NCI-H2107 treated with DMSO at 0.1 percent for 48 hours (cell line): ENCODE results near the gene CDC23.
"Not testable (repeated sequence)": the region's sequence is repeated elsewhere in the genome, so short reads cannot be mapped to it uniquely, and the experiment has no call there.

Source experiments
- DNase-seq: peaks from one replicate; lab custom pipeline; 2025; ENCODE audit not compliant: unreplicated experiment; lab: John Stamatoyannopoulos, UW

Gene CDC23

GRCh38 chr5:138216799-138217198 lies 3.7 kb upstream of the CDC23 start:
- no peak for DNase-seq

DNA sequence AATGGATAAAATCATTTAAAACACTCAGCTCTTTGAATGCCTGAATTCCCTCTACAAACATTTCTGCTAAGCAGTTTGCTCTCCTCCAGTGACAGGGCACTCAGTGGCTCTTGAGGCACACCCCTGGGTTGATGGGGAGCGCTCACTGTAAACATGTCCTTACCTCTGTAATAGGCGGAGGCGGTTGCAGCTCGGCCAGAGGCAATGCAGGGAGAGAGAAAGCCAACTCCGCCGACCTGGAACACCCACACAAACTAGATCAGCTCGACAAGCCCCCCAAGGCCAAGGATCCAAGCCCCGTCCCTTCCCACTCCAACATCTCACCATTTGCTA lies 329 bp downstream of the CDC23 start:
- no peak for DNase-seq

GRCh38 chr5:138210985-138211384 lies 2.1 kb downstream of the CDC23 start:
- no peak for DNase-seq

DNA sequence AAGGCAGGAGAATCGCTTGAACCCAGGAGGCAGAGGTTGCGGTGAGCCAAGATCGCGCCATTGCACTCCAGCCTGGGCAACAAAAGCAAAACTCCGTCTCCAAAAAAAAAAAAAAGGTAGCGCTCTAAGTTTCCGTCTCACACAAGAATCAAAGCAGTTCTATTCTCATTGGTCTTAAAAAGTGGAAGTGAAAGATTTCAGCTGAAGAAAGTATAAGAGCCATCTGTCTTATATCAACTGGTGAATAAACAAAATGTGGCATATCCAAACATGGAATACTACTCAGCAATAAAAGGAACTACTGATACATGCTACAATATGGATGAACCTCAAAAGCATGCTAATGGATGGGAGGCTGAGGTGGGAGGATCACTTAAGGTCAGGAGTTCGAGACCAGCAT lies 19.3 kb downstream of the CDC23 start:
- not testable (repeated sequence) for DNase-seq

GRCh38 chr5:138192826-138193225 lies 20.3 kb downstream of the CDC23 start:
- no peak for DNase-seq

DNA sequence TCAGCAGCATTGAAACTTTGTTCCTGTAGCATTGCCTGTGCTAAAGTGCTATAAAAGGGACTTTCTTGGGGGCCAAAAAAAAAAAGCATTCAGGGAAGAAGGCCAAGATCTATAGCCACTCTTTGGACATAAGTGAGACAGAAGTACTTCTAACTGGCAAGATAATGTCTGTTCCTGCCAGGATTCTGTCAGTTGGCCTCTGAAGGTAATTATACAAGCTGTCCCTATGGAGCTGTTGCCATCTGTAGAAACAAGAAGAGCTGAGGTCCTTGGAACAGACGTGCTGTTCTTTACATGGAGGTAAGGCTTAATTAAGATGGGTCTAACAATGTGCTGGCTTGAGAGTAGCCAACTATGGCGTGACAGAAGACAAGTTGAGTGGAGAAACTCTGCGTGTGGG lies 24.5 kb downstream of the CDC23 start:
- no peak for DNase-seq

- no peak for DNase-seq
These were observed 27.1 kb downstream of the CDC23 start for GRCh38 chr5:138186002-138186447.

GRCh38 chr5:138182808-138183207 lies 30.3 kb downstream of the CDC23 start:
- DNase-seq = no peak

DNA sequence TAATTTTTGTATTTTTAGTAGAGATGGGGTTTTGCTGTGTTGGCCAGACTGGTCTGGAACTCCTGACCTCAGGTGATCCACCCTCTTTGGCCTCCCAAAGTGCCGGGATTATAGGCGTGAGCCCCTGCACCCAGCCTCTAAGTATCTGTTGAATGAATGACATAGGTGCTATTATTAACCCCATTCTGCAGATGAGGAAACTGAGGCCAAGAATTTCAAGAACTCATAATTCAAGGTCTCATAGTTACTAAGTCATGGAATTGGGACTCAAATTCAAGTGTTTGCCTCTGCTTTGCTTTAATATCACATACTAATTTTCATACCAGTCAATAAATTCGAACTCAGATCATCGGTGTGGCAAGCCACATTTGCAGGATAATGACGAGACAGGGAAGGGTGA lies 32.3 kb downstream of the CDC23 start:
- DNase-seq = no peak

- DNase-seq = peak; percentile 7
These were observed 32.8 kb downstream of the CDC23 start for GRCh38 chr5:138180183-138180782.

DNA sequence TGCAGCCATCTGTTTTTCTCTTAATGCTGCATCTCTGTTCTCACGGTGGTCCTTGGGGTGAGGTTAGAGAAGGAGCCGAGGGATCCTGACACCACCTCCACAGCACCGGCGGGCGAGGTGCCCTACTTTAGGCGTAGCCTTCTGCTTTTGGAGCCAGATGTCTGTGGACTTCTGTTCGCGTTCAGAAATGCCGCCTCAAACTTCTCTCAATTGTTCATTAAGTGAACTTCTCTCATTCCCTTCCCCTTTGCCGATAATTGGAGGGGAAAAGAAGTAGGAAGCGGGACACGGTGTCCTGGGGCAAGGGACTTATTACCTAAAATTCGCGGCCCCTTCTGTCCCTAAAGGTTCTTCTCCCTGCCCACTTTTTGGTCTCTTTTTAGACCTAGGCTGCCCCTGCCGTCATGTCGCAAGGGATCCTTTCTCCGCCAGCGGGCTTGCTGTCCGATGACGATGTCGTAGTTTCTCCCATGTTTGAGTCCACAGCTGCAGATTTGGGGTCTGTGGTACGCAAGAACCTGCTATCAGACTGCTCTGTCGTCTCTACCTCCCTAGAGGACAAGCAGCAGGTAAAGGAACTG lies 33.8 kb downstream of the CDC23 start:
- DNase-seq = no peak

DNA sequence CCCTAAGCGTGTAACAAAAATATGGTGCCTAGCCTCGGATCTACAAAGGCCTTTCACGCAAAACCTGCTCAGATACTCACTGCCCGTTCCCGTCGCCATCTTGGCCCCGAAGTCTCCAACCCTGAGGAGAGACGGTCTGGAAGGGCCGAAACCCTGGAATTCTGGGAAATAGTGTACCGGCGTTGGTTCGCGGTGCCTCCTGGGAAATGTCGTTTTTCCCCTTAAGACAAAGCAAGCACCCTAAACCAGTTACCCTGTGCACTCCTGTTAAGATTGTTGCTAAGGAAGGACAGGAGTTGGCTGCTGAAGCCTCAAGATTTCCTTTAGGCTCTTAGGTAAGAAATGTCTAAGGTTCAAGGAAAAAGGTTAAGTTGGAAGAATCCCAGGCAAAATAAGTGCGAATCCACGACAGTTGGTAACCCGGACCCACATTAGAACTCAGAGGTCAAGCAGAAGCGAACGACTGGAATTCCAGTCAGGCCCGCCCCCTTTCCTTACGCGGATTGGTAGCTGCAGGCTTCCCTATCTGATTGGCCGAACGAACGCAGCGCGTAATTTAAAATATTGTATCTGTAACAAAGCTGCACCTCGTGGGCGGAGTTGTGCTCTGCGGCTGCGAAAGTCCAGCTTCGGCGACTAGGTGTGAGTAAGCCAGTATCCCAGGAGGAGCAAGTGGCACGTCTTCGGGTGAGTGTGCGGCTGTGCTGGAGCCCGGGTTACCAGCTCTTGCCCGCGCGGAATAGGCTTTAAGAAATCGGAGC lies 34.4 kb downstream of the CDC23 start, which contains the start of the genes BRD8 and KIF20A:
TSS of gene BRD8 (minus strand) at position 115 of the 761 bp plus-strand sequence. CDS start at position 99, 16 bp downstream.
TSS of gene KIF20A (plus strand) at position 597 of the 761 bp plus-strand sequence. CDS start 569 bp downstream, outside the sequence.
- DNase-seq = peak; percentile 93

GRCh38 chr5:138177941-138178515 lies 35.1 kb downstream of the CDC23 start:
- no peak for DNase-seq

- no peak for DNase-seq
These were observed 42.8 kb downstream of the CDC23 start for GRCh38 chr5:138170299-138170698.

DNA sequence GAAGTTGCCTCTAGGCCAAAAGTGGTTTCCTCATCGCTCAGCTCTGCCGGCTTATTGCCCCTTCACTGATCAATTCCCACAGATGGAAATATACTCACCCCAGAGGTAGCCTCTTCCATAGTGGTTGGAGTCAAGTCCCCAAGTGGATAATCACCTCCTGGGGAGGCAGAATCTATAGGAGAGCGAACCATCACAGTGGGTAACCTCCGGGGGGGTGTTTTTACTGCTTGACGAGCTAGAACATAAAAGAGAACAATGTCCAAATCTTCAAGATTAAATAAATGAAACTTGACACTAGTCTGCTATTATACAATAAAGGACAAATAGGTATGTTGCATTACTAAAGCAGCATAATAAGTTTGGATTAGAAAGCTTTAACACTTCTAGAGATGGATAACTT lies 44.0 kb downstream of the CDC23 start:
- no peak for DNase-seq

GRCh38 chr5:138163721-138164120 lies 49.4 kb downstream of the CDC23 start:
- DNase-seq = no peak

- no peak for DNase-seq
These were observed 52.4 kb downstream of the CDC23 start for GRCh38 chr5:138160706-138161105.

GRCh38 chr5:138159666-138160065 lies 53.5 kb downstream of the CDC23 start:
- no peak for DNase-seq

DNA sequence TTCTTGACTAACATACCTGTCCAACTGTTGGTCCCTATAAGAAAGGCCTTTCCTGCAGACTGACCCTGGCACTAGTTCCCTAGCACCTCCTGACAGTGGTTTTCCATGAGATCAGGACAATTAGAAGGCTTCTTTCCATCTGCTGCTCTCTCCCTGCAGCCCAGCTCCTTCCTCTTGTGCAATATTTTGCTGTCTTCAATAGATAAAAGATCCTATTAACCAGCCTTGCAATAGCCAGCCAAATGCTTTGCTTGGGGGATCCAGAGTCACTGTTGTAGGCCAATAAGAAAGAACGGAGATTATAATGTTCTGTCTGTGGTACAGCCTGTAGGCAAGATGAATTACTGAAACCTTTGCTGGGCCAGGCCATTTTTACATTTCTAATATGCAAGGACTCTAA lies 55.5 kb downstream of the CDC23 start:
- no peak for DNase-seq

DNA sequence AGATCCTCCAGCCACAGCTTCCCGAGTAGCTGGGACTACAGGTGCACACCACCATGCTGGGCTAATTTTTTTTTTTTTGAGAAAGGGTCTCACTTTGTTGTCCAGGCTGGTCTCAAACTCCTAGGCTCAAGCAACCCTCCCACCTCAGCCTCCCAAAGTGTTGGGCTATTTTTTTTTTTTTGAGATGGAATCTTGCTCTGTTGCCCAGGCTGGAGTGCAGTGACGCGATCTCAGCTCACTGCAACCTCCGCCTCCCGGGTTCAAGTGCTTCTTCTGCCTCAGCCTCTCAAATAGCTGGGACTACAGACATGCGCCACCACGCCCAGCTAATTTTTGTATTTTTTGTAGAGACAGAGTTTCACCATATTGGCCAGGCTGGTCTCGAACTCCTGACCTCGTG lies 57.1 kb downstream of the CDC23 start:
- not testable (repeated sequence) for DNase-seq

GRCh38 chr5:138149530-138149929 lies 63.6 kb downstream of the CDC23 start:
- DNase-seq = no peak

DNA sequence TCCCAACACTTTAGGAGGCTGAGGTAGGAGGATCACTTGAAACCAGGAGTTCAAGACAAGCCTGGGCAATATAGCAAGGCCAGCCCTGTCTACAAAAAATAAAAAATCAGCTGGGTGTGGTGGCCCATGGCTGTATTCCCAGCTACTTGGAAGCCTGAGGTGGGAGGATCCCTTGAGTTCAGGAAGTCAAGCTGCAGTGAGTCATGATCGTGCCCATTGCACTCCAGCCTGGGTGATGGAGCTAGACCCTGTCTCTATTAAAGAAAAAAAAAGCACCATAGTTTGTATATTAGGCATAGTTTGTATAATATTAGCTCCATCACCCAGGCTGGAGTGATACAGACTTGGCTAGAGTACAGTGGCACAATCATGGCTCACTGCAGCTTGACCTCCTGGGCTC lies 64.3 kb downstream of the CDC23 start:
- DNase-seq = no peak
